HepG2 (cell line): ENCODE measurements around the gene CTRL. TPM values are rescaled to one million over a fixed set of nuclear protein-coding genes. Genes with fewer than 3 reads are reported as not detected.

Experiments
- CENPX ChIP-seq: sonication (generic); formaldehyde crosslinking; IDR thresholded peaks from 2 replicates; pipeline ENCODE4 v1.9.0; 2021; ENCODE audit warnings: mild to moderate bottlenecking, missing genetic modification reagents, moderate library complexity
- GATA4 ChIP-seq: sonication (generic); IDR thresholded peaks from 2 replicates; pipeline ENCODE4 v1.6.1; 2016; ENCODE audit warnings: antibody characterized with exemption, low read depth, borderline replicate concordance
- GFI1 ChIP-seq: sonication (generic); formaldehyde crosslinking; IDR thresholded peaks from 2 replicates; pipeline ENCODE4 v1.5.0; 2020; ENCODE audit warnings: missing genetic modification reagents, mild to moderate bottlenecking, borderline replicate concordance
- IKZF1 ChIP-seq: fragments of 450-650 bp; IDR thresholded peaks from 2 replicates; pipeline ENCODE4 v1.7.1; 2016
- JARID2 ChIP-seq: sonication (generic); formaldehyde crosslinking; IDR thresholded peaks from 2 replicates; pipeline ENCODE4 v1.8.1; 2023; ENCODE audit warnings: missing genetic modification reagents, inconsistent platforms; ENCODE audit not compliant: insufficient replicate concordance
- KLF13 ChIP-seq: sonication (generic); formaldehyde crosslinking; IDR thresholded peaks from 2 replicates; pipeline ENCODE4 v1.4.0; 2020; ENCODE audit warnings: mild to moderate bottlenecking, missing genetic modification reagents
- NFKB2 ChIP-seq: sonication (generic); formaldehyde crosslinking; IDR thresholded peaks from 2 replicates; pipeline ENCODE4 v1.4.0; 2020; ENCODE audit warnings: missing genetic modification reagents, borderline replicate concordance
- PAXIP1 ChIP-seq: sonication (generic); formaldehyde crosslinking; conservative IDR thresholded peaks from 2 replicates; pipeline ENCODE4 v1.4.0; 2020; ENCODE audit warnings: mild to moderate bottlenecking, missing genetic modification reagents, moderate library complexity
- POGZ ChIP-seq: sonication (generic); formaldehyde crosslinking; IDR thresholded peaks from 2 replicates; pipeline ENCODE4 v1.4.0; 2020; ENCODE audit warnings: mild to moderate bottlenecking, missing genetic modification reagents
- RARG ChIP-seq: sonication (generic); formaldehyde crosslinking; IDR thresholded peaks from 2 replicates; pipeline ENCODE4 v1.4.0; 2020; ENCODE audit warnings: low read depth, mild to moderate bottlenecking, missing genetic modification reagents
- RBFOX2 ChIP-seq: fragments of 200-400 bp; formaldehyde crosslinking; IDR thresholded peaks from 2 replicates; pipeline ENCODE4 v1.6.1; 2017; ENCODE audit warnings: low read depth, mild to moderate bottlenecking, low read length
- SMARCE1 ChIP-seq: fragments of 450-650 bp; IDR thresholded peaks from 2 replicates; pipeline ENCODE4 v1.6.1; 2017; ENCODE audit warnings: borderline replicate concordance
- SNAI1 ChIP-seq: sonication (generic); formaldehyde crosslinking; IDR thresholded peaks from 2 replicates; pipeline ENCODE4 v1.5.0; 2020; ENCODE audit warnings: mild to moderate bottlenecking, missing genetic modification reagents, borderline replicate concordance
- TARDBP ChIP-seq: sonication (generic); formaldehyde crosslinking; IDR thresholded peaks from 2 replicates; pipeline ENCODE4 v1.8.0; 2022; ENCODE audit warnings: mild to moderate bottlenecking, missing genetic modification reagents
- TOE1 ChIP-seq: sonication (generic); formaldehyde crosslinking; IDR thresholded peaks from 2 replicates; pipeline ENCODE4 v1.4.0; 2020; ENCODE audit warnings: mild to moderate bottlenecking, missing genetic modification reagents
- YEATS2 ChIP-seq: sonication (generic); formaldehyde crosslinking; IDR thresholded peaks from 2 replicates; pipeline ENCODE4 v1.4.0; 2020; ENCODE audit warnings: missing genetic modification reagents, borderline replicate concordance
- ZBTB1 ChIP-seq: sonication (generic); formaldehyde crosslinking; IDR thresholded peaks from 2 replicates; pipeline ENCODE4 v1.4.0; 2020; ENCODE audit warnings: missing genetic modification reagents, borderline replicate concordance
- ZFP1 ChIP-seq: IDR thresholded peaks from 2 replicates; pipeline ENCODE4 v1.6.1; 2016
- ZNF615 ChIP-seq: sonication (generic); formaldehyde crosslinking; IDR thresholded peaks from 2 replicates; pipeline ENCODE4 v1.5.0; 2020; ENCODE audit warnings: mild to moderate bottlenecking, missing genetic modification reagents, borderline replicate concordance
- ZNF674 ChIP-seq: sonication (generic); formaldehyde crosslinking; IDR thresholded peaks from 2 replicates; pipeline ENCODE4 v1.5.0; 2020; ENCODE audit warnings: low read depth, mild to moderate bottlenecking, missing genetic modification reagents
- ZNF775 ChIP-seq: sonication (generic); formaldehyde crosslinking; IDR thresholded peaks from 2 replicates; pipeline ENCODE4 v1.4.0; 2020; ENCODE audit warnings: missing genetic modification reagents, mild to moderate bottlenecking, moderate library complexity, borderline replicate concordance
- polyA plus RNA-seq, 8 experiments: library from polyadenylated mRNA; depleted of rRNA in 3 of 8; stranded (reverse) in 7 of 8; unstranded in 1 of 8; fragments of >200 nt; fragmentation: Illumina TruSeq in 4 of 8; extraction: Trizol in 4 of 8; gene quantifications; 2 replicates each; pipeline versions ENCODE4 v1.2.1 to v1.2.3, GENCODE V29; 2011 to 2016; ENCODE audit warnings: low read depth in 4 of 8, missing spikeins in 1 of 8, mixed read lengths in 1 of 8; ENCODE audit not compliant: insufficient read depth in 1 of 8
- total RNA-seq, 5 experiments: library from RNA; depleted of rRNA; stranded (reverse); fragments of >200 nt; fragmentation: Illumina TruSeq; extraction: Trizol; gene quantifications; 2 replicates each; pipeline ENCODE4 v1.2.3, GENCODE V29; 2016; ENCODE audit warnings: low read depth in 1 of 5
- TF ChIP-seq, protein P1 (sequence below): IDR thresholded peaks from 2 replicates; pipeline ENCODE4 v1.6.1; 2012; ENCODE audit warnings: low read length, improper control_type of control experiment

The CTRL gene
- total and polyA plus RNA-seq, 2 of the 13 experiments (the other 11 are each of a cell fraction or from before 2014, with no cell fraction given): 1.9 to 2.7 TPM

DNA sequence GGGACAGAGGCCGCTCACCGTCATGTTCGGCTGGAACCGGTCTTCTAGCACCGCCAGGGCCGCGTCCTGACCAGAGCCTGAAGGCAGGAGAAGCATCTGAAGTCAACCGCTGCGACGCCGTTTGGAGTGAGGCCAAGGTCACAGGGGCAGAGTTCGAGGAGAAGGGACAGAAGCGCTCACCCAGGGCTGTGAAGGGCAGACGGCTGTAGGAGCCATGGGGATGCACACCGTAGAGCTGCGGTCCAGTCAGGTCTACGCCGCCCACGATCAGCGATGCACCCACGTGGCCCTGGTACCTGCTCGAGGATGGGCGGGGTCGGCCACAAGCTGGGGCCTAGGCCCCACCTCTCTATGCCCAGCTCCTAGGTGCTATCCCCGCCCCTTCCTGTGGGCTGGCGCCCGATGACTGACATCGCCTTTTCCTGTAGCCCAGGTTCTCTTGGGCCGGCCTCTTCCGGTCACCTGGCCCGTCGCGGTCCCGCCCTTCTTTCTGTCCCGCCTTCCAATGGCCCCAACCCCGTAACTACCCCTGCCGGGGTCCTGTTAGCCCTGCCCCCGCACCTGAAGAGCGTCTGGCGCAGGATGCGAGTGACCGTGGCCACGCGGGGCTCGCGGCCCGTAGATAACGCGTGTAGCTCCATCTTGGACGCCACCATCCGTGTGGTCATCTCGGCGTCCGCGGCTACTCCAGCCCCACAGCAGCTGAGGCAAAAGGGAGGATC, 3.9 kb upstream of the CTRL start (continued):
- TF ChIP-seq GATA4: peak; percentile 64; the same call in 1 of the 2 replicates
- TF ChIP-seq GFI1: no peak; the same call in 1 of the 2 replicates
- TF ChIP-seq SNAI1 (CRISPR knock-in tag): peak; percentile 93; the same call in 1 of the 2 replicates
- peak; percentile 66 for TF ChIP-seq POGZ (CRISPR knock-in tag)
- TF ChIP-seq ZNF615 (CRISPR knock-in tag): no peak; the same call in 1 of the 2 replicates
- no peak for TF ChIP-seq IKZF1
- TF ChIP-seq JARID2 (CRISPR knock-in tag): peak; percentile 80
- TF ChIP-seq RBFOX2: peak; percentile 97
- TF ChIP-seq RARG (CRISPR knock-in tag): no peak
- TF ChIP-seq ZNF775 (CRISPR knock-in tag): peak; percentile 54; the same call in 1 of the 2 replicates
- TF ChIP-seq, protein P1, sequence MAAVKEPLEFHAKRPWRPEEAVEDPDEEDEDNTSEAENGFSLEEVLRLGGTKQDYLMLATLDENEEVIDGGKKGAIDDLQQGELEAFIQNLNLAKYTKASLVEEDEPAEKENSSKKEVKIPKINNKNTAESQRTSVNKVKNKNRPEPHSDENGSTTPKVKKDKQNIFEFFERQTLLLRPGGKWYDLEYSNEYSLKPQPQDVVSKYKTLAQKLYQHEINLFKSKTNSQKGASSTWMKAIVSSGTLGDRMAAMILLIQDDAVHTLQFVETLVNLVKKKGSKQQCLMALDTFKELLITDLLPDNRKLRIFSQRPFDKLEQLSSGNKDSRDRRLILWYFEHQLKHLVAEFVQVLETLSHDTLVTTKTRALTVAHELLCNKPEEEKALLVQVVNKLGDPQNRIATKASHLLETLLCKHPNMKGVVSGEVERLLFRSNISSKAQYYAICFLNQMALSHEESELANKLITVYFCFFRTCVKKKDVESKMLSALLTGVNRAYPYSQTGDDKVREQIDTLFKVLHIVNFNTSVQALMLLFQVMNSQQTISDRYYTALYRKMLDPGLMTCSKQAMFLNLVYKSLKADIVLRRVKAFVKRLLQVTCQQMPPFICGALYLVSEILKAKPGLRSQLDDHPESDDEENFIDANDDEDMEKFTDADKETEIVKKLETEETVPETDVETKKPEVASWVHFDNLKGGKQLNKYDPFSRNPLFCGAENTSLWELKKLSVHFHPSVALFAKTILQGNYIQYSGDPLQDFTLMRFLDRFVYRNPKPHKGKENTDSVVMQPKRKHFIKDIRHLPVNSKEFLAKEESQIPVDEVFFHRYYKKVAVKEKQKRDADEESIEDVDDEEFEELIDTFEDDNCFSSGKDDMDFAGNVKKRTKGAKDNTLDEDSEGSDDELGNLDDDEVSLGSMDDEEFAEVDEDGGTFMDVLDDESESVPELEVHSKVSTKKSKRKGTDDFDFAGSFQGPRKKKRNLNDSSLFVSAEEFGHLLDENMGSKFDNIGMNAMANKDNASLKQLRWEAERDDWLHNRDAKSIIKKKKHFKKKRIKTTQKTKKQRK: no peak
- TF ChIP-seq KLF13 (CRISPR knock-in tag): 0 out of 2 replicates have a peak, but pooled peaks have one; percentile 56
- peak; percentile 83; the same call in 1 of the 2 replicates for TF ChIP-seq ZFP1 (CRISPR knock-in tag)
- no peak for TF ChIP-seq CENPX (CRISPR knock-in tag)
- peak; percentile 91 for TF ChIP-seq YEATS2
- TF ChIP-seq ZNF674 (CRISPR knock-in tag): no peak
- TF ChIP-seq TARDBP (CRISPR knock-in tag): peak; percentile 57
- TF ChIP-seq NFKB2 (CRISPR knock-in tag): peak; percentile 83; the same call in 1 of the 2 replicates
- TF ChIP-seq SMARCE1: no peak
- TF ChIP-seq TOE1 (CRISPR knock-in tag): no peak; the same call in 1 of the 2 replicates
- TF ChIP-seq ZBTB1 (CRISPR knock-in tag): no peak
- peak; percentile 67 for TF ChIP-seq PAXIP1
